ENCODE measurements around the gene FBXL7. TPM values are rescaled to one million over a fixed set of nuclear protein-coding genes. Genes with fewer than 3 reads are reported as not detected.

Gene FBXL7
- total RNA-seq, 4 donors from 2014 or later: 5.7 to 47.4 (median 6.3) TPM

GRCh38 chr5:15558681-15559080, 58.7 kb downstream of the FBXL7 start:
- no peak for DNase-seq
- H3K4me1 ChIP-seq: peaks cover 0 to 2% (median 0%) of the 10 kb centered on the region in 4 donors
- H3K9me3 ChIP-seq: no peaks in the 10 kb centered on the region
- in situ Hi-C loops (cut with MboI; ENCODE audit: low pct_ligation_motif_present in 1 of 4, low pct_unique_long_range_greater_than_20kb in 1 of 4, low sequenced_read_pairs in 3 of 4) (no loop called here), intact Hi-C loops (cut with DNase I; ENCODE audit: low total_unique reads) (no loop called here)
- no peaks in the 10 kb centered on the region for H3K27me3 ChIP-seq
- TF ChIP-seq POLR2AphosphoS5 (IDR thresholded peaks at IDR 0.05) (no peak), POLR2A (IDR thresholded peaks at IDR 0.05) (no peak), EP300 (IDR thresholded peaks at IDR 0.05; ENCODE audit: low read depth) (no peak)
- TF ChIP-seq, protein P1, sequence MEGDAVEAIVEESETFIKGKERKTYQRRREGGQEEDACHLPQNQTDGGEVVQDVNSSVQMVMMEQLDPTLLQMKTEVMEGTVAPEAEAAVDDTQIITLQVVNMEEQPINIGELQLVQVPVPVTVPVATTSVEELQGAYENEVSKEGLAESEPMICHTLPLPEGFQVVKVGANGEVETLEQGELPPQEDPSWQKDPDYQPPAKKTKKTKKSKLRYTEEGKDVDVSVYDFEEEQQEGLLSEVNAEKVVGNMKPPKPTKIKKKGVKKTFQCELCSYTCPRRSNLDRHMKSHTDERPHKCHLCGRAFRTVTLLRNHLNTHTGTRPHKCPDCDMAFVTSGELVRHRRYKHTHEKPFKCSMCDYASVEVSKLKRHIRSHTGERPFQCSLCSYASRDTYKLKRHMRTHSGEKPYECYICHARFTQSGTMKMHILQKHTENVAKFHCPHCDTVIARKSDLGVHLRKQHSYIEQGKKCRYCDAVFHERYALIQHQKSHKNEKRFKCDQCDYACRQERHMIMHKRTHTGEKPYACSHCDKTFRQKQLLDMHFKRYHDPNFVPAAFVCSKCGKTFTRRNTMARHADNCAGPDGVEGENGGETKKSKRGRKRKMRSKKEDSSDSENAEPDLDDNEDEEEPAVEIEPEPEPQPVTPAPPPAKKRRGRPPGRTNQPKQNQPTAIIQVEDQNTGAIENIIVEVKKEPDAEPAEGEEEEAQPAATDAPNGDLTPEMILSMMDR (IDR thresholded peaks at IDR 0.05): no peak
- no peaks in the 10 kb centered on the region for H3K36me3 ChIP-seq
- no peak overlapping the region for H3K4me3 ChIP-seq
- WGBS, 2 donors (ENCODE audit: low coverage in 1 of 2): 79% methylated on average over 4 of the region's 4 CpGs; no CpG with 5 or more reads in 1 of the 2 donors
- no peak overlapping the region for H3K27ac ChIP-seq

GRCh38 chr5:15560421-15560820, 60.4 kb downstream of the FBXL7 start:
- Histone ChIP-seq H3K4me1 (peaks cover 0 to 7% (median 0%) of the 10 kb centered on the region in 4 donors), H3K27ac (no peak overlapping the region), H3K4me3 (no peak overlapping the region), H3K9me3 (no peaks in the 10 kb centered on the region), H3K27me3 (no peaks in the 10 kb centered on the region), H3K36me3 (no peaks in the 10 kb centered on the region)
- in situ Hi-C loops (cut with MboI; ENCODE audit: low pct_ligation_motif_present in 1 of 4, low pct_unique_long_range_greater_than_20kb in 1 of 4, low sequenced_read_pairs in 3 of 4) (no loop called here), intact Hi-C loops (cut with DNase I; ENCODE audit: low total_unique reads) (no loop called here)
- WGBS, 2 donors (ENCODE audit: low coverage in 1 of 2): 60 to 63% methylated on average over 2 to 3 of the region's 3 CpGs
- DNase-seq: no peak
- TF ChIP-seq EP300 (IDR thresholded peaks at IDR 0.05; ENCODE audit: low read depth) (no peak), POLR2A (IDR thresholded peaks at IDR 0.05) (no peak), POLR2AphosphoS5 (IDR thresholded peaks at IDR 0.05) (no peak)
- TF ChIP-seq, protein P1 (IDR thresholded peaks at IDR 0.05): no peak

- in situ Hi-C loops (cut with MboI; ENCODE audit: low pct_ligation_motif_present in 1 of 4, low pct_unique_long_range_greater_than_20kb in 1 of 4, low sequenced_read_pairs in 3 of 4) (no loop called here), intact Hi-C loops (cut with DNase I; ENCODE audit: low total_unique reads) (no loop called here)
- H3K36me3 ChIP-seq: no peaks in the 10 kb centered on the region
- WGBS, 2 donors (ENCODE audit: low coverage in 1 of 2): 75 to 76% methylated on average over 4 of the region's 4 CpGs
- no peak overlapping the region for H3K27ac ChIP-seq
- no peaks in the 10 kb centered on the region for H3K9me3 ChIP-seq
- TF ChIP-seq, protein P1 (IDR thresholded peaks at IDR 0.05): no peak
- TF ChIP-seq POLR2AphosphoS5 (IDR thresholded peaks at IDR 0.05): no peak
- TF ChIP-seq POLR2A (IDR thresholded peaks at IDR 0.05): no peak
- TF ChIP-seq EP300 (IDR thresholded peaks at IDR 0.05; ENCODE audit: low read depth): no peak
- no peak for DNase-seq
- no peaks in the 10 kb centered on the region for H3K27me3 ChIP-seq
- peaks cover 0 to 7% (median 0%) of the 10 kb centered on the region in 4 donors for H3K4me1 ChIP-seq
- no peak overlapping the region for H3K4me3 ChIP-seq
Observed at GRCh38 chr5:15564523-15564922, 64.5 kb downstream of the FBXL7 start.

GRCh38 chr5:15564957-15565356, 65.0 kb downstream of the FBXL7 start:
- Histone ChIP-seq H3K36me3 (no peaks in the 10 kb centered on the region), H3K27ac (no peak overlapping the region), H3K27me3 (no peaks in the 10 kb centered on the region), H3K9me3 (no peaks in the 10 kb centered on the region), H3K4me3 (no peak overlapping the region), H3K4me1 (peaks cover 0 to 7% (median 0%) of the 10 kb centered on the region in 4 donors)
- intact Hi-C loops (cut with DNase I; ENCODE audit: low total_unique reads) (no loop called here), in situ Hi-C loops (cut with MboI; ENCODE audit: low pct_ligation_motif_present in 1 of 4, low pct_unique_long_range_greater_than_20kb in 1 of 4, low sequenced_read_pairs in 3 of 4) (no loop called here)
- WGBS, 2 donors (ENCODE audit: low coverage in 1 of 2): 94 to 95% methylated on average over 1 of the region's 1 CpG
- no peak for DNase-seq
- TF ChIP-seq POLR2AphosphoS5 (IDR thresholded peaks at IDR 0.05): no peak

DNA sequence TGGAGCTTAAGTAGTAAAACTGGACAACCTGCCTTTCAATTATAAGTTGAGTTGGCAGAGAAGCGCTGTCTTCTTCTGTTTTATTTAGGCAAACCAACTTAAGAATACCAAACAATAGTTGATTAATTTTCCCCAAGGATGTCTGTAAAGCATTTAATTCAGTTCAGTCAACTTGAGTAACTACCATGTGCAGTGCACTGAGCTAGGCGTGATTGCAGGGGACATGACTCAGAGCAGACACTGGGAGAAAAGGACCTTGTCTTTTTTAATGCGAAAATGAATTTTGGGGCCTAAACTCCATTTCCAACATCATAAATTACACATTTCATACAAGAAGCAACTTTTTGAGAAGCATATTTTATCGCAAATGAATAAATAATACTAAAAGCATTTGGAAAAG, 66.3 kb downstream of the FBXL7 start:
- Histone ChIP-seq H3K4me3 (no peak overlapping the region), H3K36me3 (no peaks in the 10 kb centered on the region), H3K27ac (no peak overlapping the region), H3K27me3 (no peaks in the 10 kb centered on the region), H3K9me3 (no peaks in the 10 kb centered on the region), H3K4me1 (peaks cover 0 to 7% (median 0%) of the 10 kb centered on the region in 4 donors)
- in situ Hi-C loops (cut with MboI; ENCODE audit: low pct_ligation_motif_present in 1 of 4, low pct_unique_long_range_greater_than_20kb in 1 of 4, low sequenced_read_pairs in 3 of 4) (no loop called here), intact Hi-C loops (cut with DNase I; ENCODE audit: low total_unique reads) (no loop called here)
- no peak for DNase-seq
- TF ChIP-seq, protein P1 (IDR thresholded peaks at IDR 0.05): no peak
- TF ChIP-seq EP300 (IDR thresholded peaks at IDR 0.05; ENCODE audit: low read depth) (no peak), POLR2A (IDR thresholded peaks at IDR 0.05) (no peak), POLR2AphosphoS5 (IDR thresholded peaks at IDR 0.05) (no peak)
- WGBS, 2 donors (ENCODE audit: low coverage in 1 of 2): 79 to 81% methylated on average over 4 of the region's 4 CpGs

All from transverse colon (tissue), 4 donors.